Loucy (cell line): Measurements from ENCODE around the gene HPS1.
A peak's percentile ranks its signal among the peaks of the same experiment; 100 is the strongest.

Experiments used
- H2AFZ ChIP-seq: fragments of 200-600 bp; sonication (generic); 2 replicates; pipeline ENCODE4 v1.6.0; 2016; ENCODE audit warnings: antibody characterized with exemption, mild to moderate bottlenecking, low read length, moderate library complexity
- H3F3A ChIP-seq: fragments of 200-600 bp; 2 replicates; pipeline ENCODE4 v1.6.0; 2016; ENCODE audit warnings: antibody characterized with exemption, low read depth, mild to moderate bottlenecking
- H3K27me3 ChIP-seq: fragments of 200-600 bp; sonication (generic); 2 replicates; pipeline ENCODE4 v1.6.1; 2014; ENCODE audit warnings: low read length, mild to moderate bottlenecking; ENCODE audit not compliant: insufficient read depth, poor library complexity, severe bottlenecking
- H3K36me3 ChIP-seq: fragments of 200-600 bp; sonication (generic); 2 replicates; pipeline ENCODE4 v1.6.1; 2016; ENCODE audit warnings: low read length; ENCODE audit not compliant: insufficient read depth
- H3K4me1 ChIP-seq: fragments of 200-600 bp; sonication (generic); 2 replicates; pipeline ENCODE4 v1.5.1; 2014; ENCODE audit warnings: low read length, mild to moderate bottlenecking; ENCODE audit not compliant: insufficient read depth, poor library complexity, severe bottlenecking
- H3K4me2 ChIP-seq: fragments of 200-600 bp; sonication (generic); 2 replicates; pipeline ENCODE4 v1.6.0; 2014; ENCODE audit warnings: antibody characterized with exemption, low read length, low read depth, mild to moderate bottlenecking; ENCODE audit not compliant: poor library complexity, severe bottlenecking
- H3K4me3 ChIP-seq: fragments of 200-600 bp; sonication (generic); 2 replicates; pipeline ENCODE4 v1.5.1; 2014; ENCODE audit warnings: low read length, mild to moderate bottlenecking, mixed read lengths; ENCODE audit not compliant: poor library complexity, severe bottlenecking
- H3K79me2 ChIP-seq: fragments of 200-600 bp; sonication (generic); 2 replicates; pipeline ENCODE4 v1.6.1; 2014; ENCODE audit warnings: low read length; ENCODE audit not compliant: insufficient read depth
- H3K9ac ChIP-seq: fragments of 200-600 bp; sonication (generic); 2 replicates; pipeline ENCODE4 v1.6.0; 2014; ENCODE audit warnings: mild to moderate bottlenecking, low read depth, low read length, moderate library complexity; ENCODE audit not compliant: poor library complexity, severe bottlenecking
- H3K9me2 ChIP-seq: fragments of 200-600 bp; sonication (generic); replicated peaks from 2 replicates; pipeline ENCODE4 v1.6.1; 2016; ENCODE audit warnings: low read depth, low read length, mixed read lengths
- H3K9me3 ChIP-seq: fragments of 200-600 bp; sonication (generic); 2 replicates; pipeline ENCODE4 v1.6.1; 2014; ENCODE audit warnings: mild to moderate bottlenecking, antibody characterized with exemption, low read length, low read depth; ENCODE audit not compliant: insufficient read depth
- H4K20me1 ChIP-seq: fragments of 200-600 bp; sonication (generic); 2 replicates; pipeline ENCODE4 v1.6.0; 2014; ENCODE audit warnings: antibody characterized with exemption, low read length, mild to moderate bottlenecking; ENCODE audit not compliant: insufficient read depth, poor library complexity, severe bottlenecking
- CTCF ChIP-seq: fragments of 200-600 bp; sonication (generic); conservative IDR thresholded peaks from 2 replicates; pipeline ENCODE4 v1.5.1; 2014; ENCODE audit warnings: mild to moderate bottlenecking, antibody characterized with exemption, low read length
- EZH2phosphoT487 ChIP-seq: fragments of 200-600 bp; IDR thresholded peaks from 2 replicates; pipeline ENCODE4 v1.6.1; 2018; ENCODE audit warnings: antibody characterized with exemption, mild to moderate bottlenecking, moderate library complexity, borderline replicate concordance

HPS1 gene

GRCh38 chr10:98467506-98468318, 21.0 kb upstream of the HPS1 start:
- no peaks in the 10 kb centered on the region for H3K9me2 ChIP-seq
- H3K27me3 ChIP-seq = no peaks in the 10 kb centered on the region
- peak overlapping the region; percentile 89 for H3K4me3 ChIP-seq
- peaks cover 11% of the 10 kb centered on the region for H3K4me1 ChIP-seq
- no peaks in the 10 kb centered on the region for H4K20me1 ChIP-seq
- H3K9ac ChIP-seq = peak overlapping the region; percentile 78
- H3K9me3 ChIP-seq = no peaks in the 10 kb centered on the region
- no peaks in the 10 kb centered on the region for H3K79me2 ChIP-seq
- H2AFZ ChIP-seq = peak overlapping the region; percentile 99
- H3K36me3 ChIP-seq = no peaks in the 10 kb centered on the region
- TF ChIP-seq CTCF = peak; percentile 82
- TF ChIP-seq EZH2phosphoT487 = no peak
- H3K4me2 ChIP-seq = peak overlapping the region; percentile 92
- H3F3A ChIP-seq = no peaks in the 10 kb centered on the region

GRCh38 chr10:98466861-98467505, 20.2 kb upstream of the HPS1 start:
- Histone ChIP-seq H3K4me1 (peaks cover 11% of the 10 kb centered on the region), H2AFZ (no peak overlapping the region), H3K9me2 (no peaks in the 10 kb centered on the region), H4K20me1 (no peaks in the 10 kb centered on the region), H3K9me3 (no peaks in the 10 kb centered on the region), H3K4me3 (no peak overlapping the region), H3K36me3 (no peaks in the 10 kb centered on the region), H3K4me2 (peak overlapping the region; percentile 92), H3F3A (no peaks in the 10 kb centered on the region), H3K9ac (no peak overlapping the region), H3K27me3 (no peaks in the 10 kb centered on the region), H3K79me2 (no peaks in the 10 kb centered on the region)
- TF ChIP-seq EZH2phosphoT487 = no peak
- no peak for TF ChIP-seq CTCF

GRCh38 chr10:98465866-98466265, 19.1 kb upstream of the HPS1 start:
- Histone ChIP-seq H3K9me3 (no peaks in the 10 kb centered on the region), H3K4me2 (no peak overlapping the region), H3K4me1 (peaks cover 11% of the 10 kb centered on the region), H3K79me2 (no peaks in the 10 kb centered on the region), H3K4me3 (no peak overlapping the region), H3K36me3 (no peaks in the 10 kb centered on the region), H3K27me3 (no peaks in the 10 kb centered on the region), H3K9ac (no peak overlapping the region), H3K9me2 (no peaks in the 10 kb centered on the region), H2AFZ (no peak overlapping the region), H3F3A (no peaks in the 10 kb centered on the region), H4K20me1 (no peaks in the 10 kb centered on the region)
- no peak for TF ChIP-seq EZH2phosphoT487
- TF ChIP-seq CTCF = no peak
